ENCODE results near the gene ERGIC1. TPM values are rescaled to one million over a fixed set of nuclear protein-coding genes. Genes with fewer than 3 reads are reported as not detected.

ERGIC1 gene
- total and polyA plus RNA-seq, 2 of the 13 experiments (the other 11 are each of a cell fraction or from before 2014, with no cell fraction given): 78.5 to 184 TPM

GRCh38 chr5:172958331-172959046 lies 124.4 kb downstream of the ERGIC1 start (continued):
- TF ChIP-seq HMGXB4 (CRISPR knock-in tag; IDR thresholded peaks at IDR 0.05; ENCODE audit: borderline replicate concordance in 1 of 2, low read depth in 1 of 2): 0 out of 4 replicates have a peak, but pooled peaks of 1 of the 2 experiments have one; percentile 9
- TF ChIP-seq GATAD2A (CRISPR knock-in tag; IDR thresholded peaks at IDR 0.05): no peak
- no peak for TF ChIP-seq ARNT (IDR thresholded peaks at IDR 0.05)
- no peak for TF ChIP-seq ZNF569 (CRISPR knock-in tag; IDR thresholded peaks at IDR 0.05; ENCODE audit: borderline replicate concordance)
- TF ChIP-seq NR3C1 (CRISPR knock-in tag; IDR thresholded peaks at IDR 0.05): no peak
- TF ChIP-seq MIER2 (CRISPR knock-in tag; IDR thresholded peaks at IDR 0.05): no peak
- TF ChIP-seq MTA1 (CRISPR knock-in tag; IDR thresholded peaks at IDR 0.05; ENCODE audit: borderline replicate concordance): no peak
- TF ChIP-seq ZSCAN9 (CRISPR knock-in tag; IDR thresholded peaks at IDR 0.05; ENCODE audit: borderline replicate concordance): no peak
- no peak for TF ChIP-seq ZNF670 (CRISPR knock-in tag; IDR thresholded peaks at IDR 0.05; ENCODE audit: borderline replicate concordance)
- TF ChIP-seq HNRNPH1 (optimal IDR thresholded peaks at IDR 0.05; ENCODE audit: low read depth, low read length): no peak
- no peak for TF ChIP-seq ZFP41 (CRISPR knock-in tag; IDR thresholded peaks at IDR 0.05; ENCODE audit: borderline replicate concordance)
- TF ChIP-seq ZNF280D (CRISPR knock-in tag; IDR thresholded peaks at IDR 0.05): no peak
- no peak; the same call in 1 of the 2 replicates for TF ChIP-seq ZNF687 (CRISPR knock-in tag; IDR thresholded peaks at IDR 0.05)
- no peak for TF ChIP-seq HNRNPLL (IDR thresholded peaks at IDR 0.05; ENCODE audit: low read depth, low read length, poor library complexity, severe bottlenecking)
- no peak for TF ChIP-seq MTERF4 (CRISPR knock-in tag; IDR thresholded peaks at IDR 0.05)
- no peak for TF ChIP-seq THYN1 (CRISPR knock-in tag; IDR thresholded peaks at IDR 0.05; ENCODE audit: borderline replicate concordance, low read depth)
